ENCODE data around the gene CD300LD.

The CD300LD gene

DNA sequence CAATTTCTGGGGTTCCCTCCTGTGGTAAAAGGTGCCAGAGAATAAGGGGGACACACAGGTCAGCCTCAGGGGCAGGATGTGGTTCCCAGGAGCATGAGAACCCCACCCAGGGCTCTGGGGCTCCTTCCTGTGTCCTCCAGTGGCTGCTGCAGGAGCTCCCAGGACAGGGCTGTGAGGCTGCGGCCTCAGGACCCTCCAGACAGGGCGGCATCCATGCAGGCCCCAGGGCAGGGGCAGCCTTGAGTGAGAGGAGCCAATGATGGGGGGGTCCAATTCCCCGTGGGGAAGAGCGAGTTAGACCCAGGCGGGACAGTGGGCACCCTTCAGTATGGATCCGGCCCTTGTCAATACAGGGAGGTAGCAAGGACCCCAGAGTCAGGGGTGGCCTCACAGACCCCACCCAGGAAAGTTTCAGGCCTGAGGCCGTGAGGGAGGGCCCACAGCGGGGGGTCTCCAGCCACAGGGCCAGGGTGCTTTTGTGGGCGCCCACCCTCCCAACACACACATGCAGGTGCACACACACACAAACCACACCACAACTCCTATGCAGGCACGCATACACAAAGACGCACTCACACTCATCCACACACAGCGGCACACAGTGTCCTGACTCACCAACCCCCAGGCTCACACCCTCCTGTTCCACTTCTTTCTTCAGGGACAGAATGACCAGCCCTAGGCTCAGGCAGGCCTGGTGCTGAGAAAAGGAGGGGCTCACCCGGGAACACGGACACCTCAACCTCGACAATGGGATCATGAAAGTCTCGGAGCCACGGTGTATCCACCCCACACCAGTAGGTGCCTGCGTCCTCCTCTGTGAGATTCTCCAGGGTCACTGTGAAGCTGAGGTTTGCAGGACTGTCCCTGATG is 48.0 kb downstream of the CD300LD start:
- no peak for DNase-seq (ENCODE audit: low spot score)

DNA sequence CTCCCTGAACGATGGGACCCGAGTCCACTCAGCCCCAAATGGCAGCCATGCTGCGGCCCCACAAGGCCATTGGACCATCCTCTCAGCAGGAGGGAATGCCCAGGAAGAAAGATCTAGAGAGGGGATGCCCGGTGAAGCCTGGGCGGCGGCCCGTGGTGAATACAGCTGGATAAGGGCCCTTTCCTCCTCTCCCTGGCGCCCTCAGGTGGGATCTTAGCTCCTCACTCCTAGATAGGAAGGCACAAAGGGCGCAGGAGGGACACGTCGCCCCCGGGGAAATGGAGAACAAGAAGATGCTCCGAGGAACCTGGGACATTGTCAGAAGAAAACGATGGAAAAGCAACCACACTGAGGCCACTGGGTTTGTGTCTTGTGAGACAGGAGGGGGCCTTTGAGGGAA is 48.7 kb downstream of the CD300LD start:
- DNase-seq (ENCODE audit: low spot score): no peak

DNA sequence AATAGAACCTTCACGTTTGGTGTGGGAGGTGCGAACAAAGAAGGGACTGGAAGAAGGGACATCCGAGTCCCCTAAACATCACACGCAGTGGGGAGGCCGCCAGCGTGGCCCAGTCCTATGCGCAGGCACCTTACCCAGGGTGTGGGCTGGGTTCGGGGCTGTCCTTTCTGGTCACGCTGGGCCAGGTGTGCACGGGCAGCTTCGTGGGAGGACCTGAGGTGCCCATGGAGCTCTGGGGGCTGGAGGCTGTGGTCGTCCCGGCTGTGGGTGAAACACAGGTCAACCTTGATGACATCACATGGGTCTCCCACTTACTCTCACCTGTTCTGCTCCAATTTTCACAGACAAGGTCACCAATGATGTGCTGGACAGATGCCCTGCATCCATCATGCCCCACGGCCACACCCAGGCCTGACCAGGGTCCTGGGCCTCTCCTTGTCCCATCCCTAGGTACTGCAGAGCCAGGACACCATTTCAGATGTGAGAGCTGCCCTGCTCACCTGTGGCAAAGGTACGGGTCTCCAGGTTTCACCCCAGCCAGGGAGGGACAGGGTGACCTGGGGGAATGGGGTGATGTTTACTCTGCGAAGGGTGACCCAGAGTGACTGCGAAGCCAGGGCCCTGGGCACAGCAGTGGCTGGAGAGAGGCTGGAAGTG is 49.2 kb downstream of the CD300LD start:
- DNase-seq (ENCODE audit: low spot score): no peak

DNA sequence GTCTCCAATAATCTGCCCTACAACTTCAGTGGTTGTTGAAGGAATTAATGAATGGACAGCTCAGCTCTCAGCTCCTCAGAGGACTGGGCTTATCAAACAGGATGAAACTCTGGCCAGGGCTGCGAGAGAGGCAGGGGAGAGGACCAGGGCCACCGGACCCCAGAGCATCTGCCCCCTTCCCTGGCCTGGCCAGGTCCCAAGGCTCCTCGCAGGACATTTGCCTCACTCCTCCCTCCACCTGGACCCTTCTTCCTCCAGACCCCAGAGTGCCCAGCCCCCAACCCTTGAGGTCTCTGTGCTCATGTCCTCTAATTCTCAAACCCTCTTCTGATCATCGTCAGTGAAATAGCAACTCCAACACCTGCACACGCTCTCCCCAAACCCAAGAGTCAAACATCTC is 49.9 kb downstream of the CD300LD start:
- DNase-seq (ENCODE audit: low spot score): no peak

DNA sequence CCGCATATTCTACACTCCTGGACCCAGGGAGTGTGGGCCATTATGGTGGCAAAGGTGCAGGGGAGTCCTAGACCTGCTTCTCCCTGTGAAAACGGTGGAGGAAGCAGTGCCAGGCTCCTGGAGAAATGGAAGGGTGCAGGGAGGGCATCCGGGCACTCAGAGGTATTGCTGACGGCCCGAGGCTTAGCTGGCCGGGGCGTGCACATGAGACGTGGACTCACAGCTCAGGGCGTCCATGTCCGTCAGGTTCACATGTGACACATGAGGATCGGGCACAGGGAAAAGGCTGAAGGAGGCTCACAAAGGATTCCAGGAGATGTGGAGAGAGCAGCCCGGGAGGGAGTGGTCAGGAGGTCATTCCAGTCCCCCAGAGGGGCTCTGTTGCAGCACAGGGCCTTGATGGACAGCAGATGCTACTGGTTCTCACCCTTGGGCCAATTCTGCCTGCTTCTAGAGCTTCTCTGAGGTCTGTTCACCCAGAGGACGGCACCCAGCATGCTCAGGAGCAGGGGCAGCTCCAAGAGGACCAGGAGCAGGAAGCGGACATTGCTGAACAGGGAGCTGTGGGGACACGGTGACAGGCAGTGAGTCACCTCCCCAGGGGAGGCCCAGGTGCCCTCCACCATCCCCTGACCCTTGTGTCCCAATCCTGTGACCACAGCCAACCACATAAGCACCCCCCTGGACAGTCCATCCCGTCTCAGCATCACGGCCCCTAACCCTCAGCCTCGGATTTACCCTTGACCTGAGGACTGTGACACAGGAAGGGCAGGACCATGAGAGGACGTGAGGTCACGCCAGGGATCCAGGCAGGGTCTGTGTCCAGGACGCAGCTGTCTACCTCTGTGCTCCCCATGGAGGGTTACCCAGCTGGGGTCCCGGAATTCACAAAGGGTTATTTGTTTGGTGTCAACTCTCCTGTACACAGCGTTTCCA is 50.6 kb downstream of the CD300LD start:
- no peak for DNase-seq (ENCODE audit: low spot score)

DNA sequence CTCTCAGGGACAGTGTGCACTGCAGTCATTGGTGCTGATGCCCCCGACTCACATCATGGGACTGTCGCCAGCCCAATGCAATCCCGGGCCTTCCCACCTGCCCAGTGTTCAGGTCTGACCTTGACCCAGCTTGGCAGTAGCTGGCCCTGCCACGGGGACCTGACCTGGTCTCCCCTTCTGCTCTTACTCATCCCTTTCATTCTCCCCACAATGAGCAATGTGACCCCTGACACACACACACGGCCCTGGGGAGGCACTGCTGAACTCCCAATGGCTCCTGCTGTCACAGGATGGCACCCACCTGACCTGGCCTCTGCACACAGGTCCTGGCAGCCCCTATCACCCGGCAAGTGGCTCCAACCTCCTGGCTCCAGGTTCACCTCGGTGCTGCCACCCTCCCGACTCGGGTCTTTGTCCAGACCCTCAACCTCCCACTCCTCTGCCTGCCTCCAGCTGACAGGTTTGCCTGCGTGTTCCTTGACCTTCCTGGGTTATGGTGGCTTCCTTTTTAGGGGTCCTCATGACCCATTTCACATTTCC is 52.7 kb downstream of the CD300LD start:
- DNase-seq (ENCODE audit: low spot score): no peak

DNA sequence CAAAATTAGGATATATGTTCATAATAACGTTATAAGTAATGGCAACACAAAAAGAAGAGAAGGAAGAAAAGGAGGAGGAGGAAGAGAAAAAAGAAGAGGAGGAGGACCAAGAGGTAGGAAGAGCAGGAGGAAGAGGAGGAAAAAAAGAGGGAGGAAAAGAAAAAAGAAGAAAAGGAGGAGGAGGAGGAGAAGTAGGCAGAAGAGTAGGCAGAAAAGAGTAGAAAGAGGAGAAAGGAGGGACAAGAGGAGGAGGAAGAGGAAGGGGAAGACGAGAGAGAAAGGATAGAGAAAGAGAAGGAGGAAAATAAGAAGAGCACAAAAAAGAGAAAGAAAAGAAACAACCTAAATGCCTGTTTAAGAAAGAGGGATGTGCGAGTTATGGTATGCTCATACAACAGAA is 55.2 kb downstream of the CD300LD start:
- DNase-seq (ENCODE audit: low spot score): no peak

DNA sequence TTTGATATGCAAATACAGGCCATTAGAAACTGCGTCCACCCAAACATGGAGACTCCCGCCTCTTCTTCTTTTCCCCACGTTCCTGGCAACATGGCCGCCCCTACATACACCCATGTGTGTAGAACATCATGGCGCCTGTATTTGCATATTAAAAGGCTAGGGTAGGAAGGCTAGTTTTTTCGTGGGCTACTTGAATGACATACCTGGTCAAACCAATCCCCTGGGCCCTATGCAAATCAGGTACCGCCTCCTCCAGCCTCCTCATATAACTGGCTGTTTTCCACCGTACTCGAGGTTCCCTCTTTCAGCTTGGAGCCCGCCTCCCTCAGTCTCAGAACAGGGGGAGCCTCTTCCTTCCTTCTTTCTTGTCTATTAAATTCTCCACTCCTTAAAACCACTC is 60.0 kb downstream of the CD300LD start:
- DNase-seq (ENCODE audit: low spot score): no peak

DNA sequence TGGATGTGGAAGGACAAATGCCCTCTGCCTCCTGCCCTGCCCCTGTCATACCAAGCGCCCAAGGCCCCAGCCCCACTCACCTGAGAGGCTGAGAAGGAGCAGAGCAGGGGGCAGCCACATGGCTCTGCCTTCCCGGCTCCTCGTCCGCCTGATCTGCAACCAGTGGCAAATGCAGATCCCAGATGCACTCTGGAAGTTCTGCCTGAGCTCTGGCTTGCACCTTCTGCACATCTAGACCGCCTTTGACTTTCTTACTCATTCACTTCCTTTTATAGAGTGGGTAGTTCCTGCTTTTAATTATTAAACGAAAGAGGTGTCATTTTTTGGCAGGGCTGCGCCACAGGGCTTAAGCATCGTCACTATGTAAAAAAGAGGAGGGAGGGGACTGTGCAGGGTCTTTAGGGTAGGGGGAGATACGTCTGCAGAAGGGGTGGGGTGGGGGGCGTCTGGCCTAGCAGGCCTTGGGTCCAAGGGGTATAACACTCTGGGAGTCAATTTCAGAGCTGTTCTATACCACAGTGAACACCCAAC is 60.8 kb downstream of the CD300LD start, which contains the start of gene CD300LB:
Gene CD300LB, minus strand, starts transcription at position 245 of the 531 bp plus-strand sequence. Its CDS starts 125 bp downstream, at position 120.
- DNase-seq (ENCODE audit: low spot score): no peak

DNA sequence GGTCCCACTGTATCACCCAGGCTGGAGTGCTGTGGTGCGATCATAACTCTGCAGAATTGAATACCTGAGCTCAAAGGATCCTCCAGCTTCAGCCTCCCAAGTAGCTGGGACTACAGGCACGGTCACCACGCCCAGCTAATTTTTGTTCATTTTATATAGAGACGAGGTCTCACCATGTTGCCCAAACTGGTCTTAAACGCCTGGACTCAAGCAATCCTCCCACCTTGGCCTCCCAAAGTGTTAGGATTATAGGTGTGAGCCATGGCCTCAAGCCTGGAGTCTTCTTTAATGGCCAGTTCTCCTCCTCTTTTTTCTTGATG is 61.3 kb downstream of the CD300LD start:
- no peak for DNase-seq (ENCODE audit: low spot score)

Data from AG08396 (cell line).